Gastroesophageal sphincter (tissue), 4 donors: Measurements from ENCODE around the gene MAPK4. TPM values are rescaled to one million over a fixed set of nuclear protein-coding genes. Genes with fewer than 3 reads are reported as not detected.
"Not testable (repeated sequence)": the region's sequence is repeated elsewhere in the genome, so short reads cannot be mapped to it uniquely, and the experiment has no call there.

ENCODE experiments used
- ATAC-seq: fragments of 150-250 bp; one replicate; pipeline ENCODE4 v1.9.1; 2016; ENCODE audit warnings: mild to moderate bottlenecking, moderate library complexity
- H3K27ac ChIP-seq, 4 donors: fragments of 200-600 bp; sonication (generic) in 3 of 4; 1 replicate in 3 of 4; 2 replicates in 1 of 4; pipeline ENCODE4 v1.5.1; 2016 to 2019
- H3K27me3 ChIP-seq: fragments of 200-600 bp; sonication (generic); one replicate; pipeline ENCODE4 v1.5.1; 2019
- H3K36me3 ChIP-seq, 2 donors: fragments of 200-600 bp; sonication (generic); one replicate each; pipeline ENCODE4 v1.5.1; 2019; ENCODE audit warnings: control low read depth in 1 of 2
- H3K4me1 ChIP-seq, 3 donors: fragments of 200-600 bp; sonication (generic); 1 replicate in 2 of 3; 2 replicates in 1 of 3; pipeline ENCODE4 v1.5.1; 2016 to 2019; ENCODE audit warnings: control low read depth in 2 of 3
- H3K4me3 ChIP-seq, 2 donors: fragments of 200-600 bp; sonication (generic); one replicate each; pipeline ENCODE4 v1.5.1; 2019; ENCODE audit warnings: mild to moderate bottlenecking in 1 of 2, moderate library complexity in 1 of 2
- H3K9me3 ChIP-seq, 3 donors: fragments of 200-600 bp; sonication (generic); one replicate each; pipeline ENCODE4 v1.5.1; 2017 to 2019; ENCODE audit warnings: control low read depth in 2 of 3
- EP300 ChIP-seq: sonication (generic); formaldehyde crosslinking; IDR thresholded peaks from one replicate; pipeline ENCODE4 v1.6.1; 2017; ENCODE audit warnings: antibody characterized with exemption, mild to moderate bottlenecking
- POLR2A ChIP-seq, 2 donors: fragments of 450-650 bp; IDR thresholded peaks; one replicate each; pipeline ENCODE4 v1.6.1; 2017; ENCODE audit warnings: antibody characterized with exemption in 2 of 2, mild to moderate bottlenecking in 2 of 2, moderate library complexity in 1 of 2
- POLR2AphosphoS5 ChIP-seq: sonication (generic); formaldehyde crosslinking; IDR thresholded peaks from one replicate; pipeline ENCODE4 v1.6.1; 2017; ENCODE audit warnings: antibody characterized with exemption
- WGBS, 2 donors: methylation state at CpG; one replicate each; pipeline ENCODE4 v1.1.5; 2018; ENCODE audit warnings: low coverage in 1 of 2; 5-methylcytosine and 5-hydroxymethylcytosine counted together
- total RNA-seq, 4 donors: library from RNA; depleted of rRNA; stranded (reverse); fragments of >200 nt; gene quantifications; one replicate each; pipeline ENCODE4 v1.1.0, GENCODE V29; 2016
- TF ChIP-seq, protein P1 (sequence below), 4 experiments: fragments of 200-600 bp in 2 of 4; fragments of 450-650 bp in 2 of 4; sonication (generic) in 1 of 4; IDR thresholded peaks; one replicate each; pipeline ENCODE4 v1.5.1; 2017 to 2019; ENCODE audit warnings: antibody characterized with exemption in 4 of 4, mild to moderate bottlenecking in 2 of 4, moderate library complexity in 2 of 4

The MAPK4 gene
- total RNA-seq, 4 donors from 2014 or later: 9.3 to 13.7 (median 10.6) TPM

DNA sequence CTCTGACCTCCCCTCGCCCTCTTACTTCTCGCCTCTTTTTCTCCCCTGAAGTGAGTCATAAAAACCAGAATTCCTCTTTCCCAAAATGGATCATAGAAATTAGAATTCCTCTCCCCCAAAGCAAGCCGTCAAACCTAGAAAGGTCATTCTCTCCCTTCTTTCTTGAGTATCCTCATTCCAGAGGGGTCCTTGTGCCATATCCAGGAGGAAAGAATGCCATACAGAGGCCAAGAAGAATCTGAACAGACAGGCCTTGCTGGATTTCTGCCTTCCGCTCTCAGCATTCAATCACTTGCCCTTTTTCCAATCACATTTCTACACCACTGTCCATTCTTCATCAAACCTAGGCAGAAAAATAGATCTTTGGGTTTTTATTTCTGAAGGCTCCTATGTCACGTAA lies 31.1 kb upstream of the MAPK4 start:
- 89 to 93% methylated on average over 4 to 5 of the region's 5 CpGs for WGBS, 2 donors

DNA sequence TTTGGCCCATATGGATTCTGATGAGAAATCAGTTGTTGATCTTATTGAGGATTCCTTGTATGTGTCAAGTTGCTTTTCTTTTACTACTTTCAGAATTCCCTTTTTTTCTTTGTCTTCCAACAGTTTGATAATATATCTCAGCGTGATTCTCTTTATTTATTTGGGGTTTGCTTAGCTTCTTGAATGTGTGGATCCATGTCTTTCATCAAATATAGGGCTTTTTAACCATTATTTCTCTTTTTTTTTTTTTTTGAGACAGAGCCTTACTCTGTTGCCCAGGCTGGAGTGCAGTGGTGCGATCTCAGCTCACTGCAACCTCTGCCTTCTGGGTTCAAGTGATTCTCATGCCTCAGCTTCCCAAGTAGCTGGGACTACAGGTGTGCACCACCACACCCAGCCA lies 26.1 kb upstream of the MAPK4 start:
- 88 to 100% methylated on average over 1 to 2 of the region's 2 CpGs for WGBS, 2 donors
- not testable (repeated sequence) for H3K27ac ChIP-seq, ATAC-seq, H3K4me3 ChIP-seq, H3K36me3 ChIP-seq, H3K27me3 ChIP-seq, H3K4me1 ChIP-seq
- H3K9me3 ChIP-seq: peaks cover 0 to 30% (median 0%) of the 10 kb centered on the region in 3 donors

More for the DNA sequence above, 31.1 kb upstream of the MAPK4 start:
- Histone ChIP-seq H3K9me3 (peaks cover 0 to 19% (median 0%) of the 10 kb centered on the region in 3 donors), H3K4me3 (no peak overlapping the region), H3K27me3 (no peaks in the 10 kb centered on the region), H3K36me3 (no peaks in the 10 kb centered on the region), H3K4me1 (no peaks in the 10 kb centered on the region), H3K27ac (no peak overlapping the region)
- ATAC-seq: no peak
- TF ChIP-seq, protein P1, sequence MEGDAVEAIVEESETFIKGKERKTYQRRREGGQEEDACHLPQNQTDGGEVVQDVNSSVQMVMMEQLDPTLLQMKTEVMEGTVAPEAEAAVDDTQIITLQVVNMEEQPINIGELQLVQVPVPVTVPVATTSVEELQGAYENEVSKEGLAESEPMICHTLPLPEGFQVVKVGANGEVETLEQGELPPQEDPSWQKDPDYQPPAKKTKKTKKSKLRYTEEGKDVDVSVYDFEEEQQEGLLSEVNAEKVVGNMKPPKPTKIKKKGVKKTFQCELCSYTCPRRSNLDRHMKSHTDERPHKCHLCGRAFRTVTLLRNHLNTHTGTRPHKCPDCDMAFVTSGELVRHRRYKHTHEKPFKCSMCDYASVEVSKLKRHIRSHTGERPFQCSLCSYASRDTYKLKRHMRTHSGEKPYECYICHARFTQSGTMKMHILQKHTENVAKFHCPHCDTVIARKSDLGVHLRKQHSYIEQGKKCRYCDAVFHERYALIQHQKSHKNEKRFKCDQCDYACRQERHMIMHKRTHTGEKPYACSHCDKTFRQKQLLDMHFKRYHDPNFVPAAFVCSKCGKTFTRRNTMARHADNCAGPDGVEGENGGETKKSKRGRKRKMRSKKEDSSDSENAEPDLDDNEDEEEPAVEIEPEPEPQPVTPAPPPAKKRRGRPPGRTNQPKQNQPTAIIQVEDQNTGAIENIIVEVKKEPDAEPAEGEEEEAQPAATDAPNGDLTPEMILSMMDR (IDR thresholded peaks at IDR 0.05): no peak
- TF ChIP-seq POLR2A (IDR thresholded peaks at IDR 0.05): no peak
- TF ChIP-seq EP300: no peak
- no peak for TF ChIP-seq POLR2AphosphoS5

DNA sequence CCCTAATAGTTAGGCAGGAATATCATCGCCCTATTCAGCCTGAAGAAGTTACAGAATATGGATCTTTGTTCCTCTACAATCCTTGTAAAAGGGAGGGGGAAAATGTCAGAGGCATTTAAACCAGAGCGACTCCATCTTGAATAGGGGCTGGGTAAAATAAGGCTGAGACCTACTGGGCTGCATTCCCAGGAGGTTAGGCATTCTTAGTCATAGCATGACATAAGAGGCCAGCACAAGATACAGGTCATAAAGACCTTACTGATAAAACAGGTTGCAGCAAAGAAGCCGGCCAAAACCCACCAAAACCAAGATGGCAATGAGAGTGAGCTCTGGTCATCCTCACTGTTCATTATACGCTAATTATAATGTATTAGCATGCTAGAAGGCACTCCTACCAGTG lies 15.4 kb upstream of the MAPK4 start:
- not testable (repeated sequence) for H3K27ac ChIP-seq, H3K27me3 ChIP-seq, H3K9me3 ChIP-seq, ATAC-seq, H3K4me1 ChIP-seq, H3K36me3 ChIP-seq, H3K4me3 ChIP-seq
- WGBS, 2 donors: 93 to 100% methylated on average over 2 to 3 of the region's 4 CpGs

DNA sequence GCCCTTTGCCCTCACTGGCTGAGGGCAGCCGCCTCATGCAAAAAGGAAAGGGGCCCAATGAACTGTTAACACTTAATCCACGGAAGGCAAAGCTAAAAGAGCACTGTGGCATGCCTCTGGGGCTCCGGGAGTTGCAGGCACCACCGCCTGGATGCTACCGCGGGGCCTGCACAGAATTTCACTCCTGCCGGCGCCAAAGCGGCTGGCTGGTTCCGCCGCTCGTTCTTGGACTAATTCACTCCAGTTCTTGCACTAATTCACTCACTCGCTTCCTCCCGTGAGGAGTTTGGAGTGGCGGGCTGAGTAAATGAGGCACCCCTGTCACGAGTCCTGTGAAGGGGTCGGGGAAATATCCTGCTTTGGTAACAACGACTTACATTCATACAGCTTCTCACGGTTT lies 14.0 kb upstream of the MAPK4 start:
- no peak for ATAC-seq
- WGBS, 2 donors: 88 to 100% methylated on average over 1 to 18 of the region's 19 CpGs
- Histone ChIP-seq H3K27ac (no peak overlapping the region), H3K9me3 (no peaks in the 10 kb centered on the region), H3K36me3 (no peaks in the 10 kb centered on the region), H3K27me3 (no peaks in the 10 kb centered on the region), H3K4me3 (no peak overlapping the region), H3K4me1 (no peaks in the 10 kb centered on the region)
- TF ChIP-seq POLR2AphosphoS5 (no peak), POLR2A (IDR thresholded peaks at IDR 0.05) (no peak), EP300 (no peak)
- TF ChIP-seq, protein P1 (IDR thresholded peaks at IDR 0.05): no peak

DNA sequence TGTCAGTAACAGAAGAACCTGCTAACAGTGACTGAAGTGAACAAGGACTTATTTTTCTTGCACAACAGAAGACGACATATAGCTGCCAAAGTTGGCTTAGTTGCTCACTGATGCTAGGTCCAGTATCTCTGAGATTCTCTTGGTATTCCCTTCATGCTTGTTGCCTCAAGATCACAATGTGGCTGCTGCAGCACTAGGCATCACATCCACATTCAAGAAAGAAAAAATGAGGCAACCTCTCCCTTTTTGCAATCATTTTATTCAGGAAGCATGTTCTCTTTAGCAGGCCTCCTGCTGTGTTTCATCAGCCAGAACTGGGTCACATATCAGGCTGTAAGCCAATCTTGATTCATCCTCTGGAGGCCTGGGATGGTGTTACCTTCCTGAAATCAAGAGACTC lies 11.7 kb upstream of the MAPK4 start:
- no peak overlapping the region for H3K27ac ChIP-seq
- H3K4me1 ChIP-seq: no peaks in the 10 kb centered on the region
- no peaks in the 10 kb centered on the region for H3K36me3 ChIP-seq
- no peak for ATAC-seq
- no peak overlapping the region for H3K4me3 ChIP-seq
- H3K9me3 ChIP-seq: no peaks in the 10 kb centered on the region
- TF ChIP-seq POLR2A (IDR thresholded peaks at IDR 0.05): no peak
- no peak for TF ChIP-seq POLR2AphosphoS5
- TF ChIP-seq EP300: no peak
- TF ChIP-seq, protein P1 (IDR thresholded peaks at IDR 0.05): no peak
- H3K27me3 ChIP-seq: no peaks in the 10 kb centered on the region
- 88% methylated on average over 1 of the region's 1 CpG for WGBS, 2 donors

DNA sequence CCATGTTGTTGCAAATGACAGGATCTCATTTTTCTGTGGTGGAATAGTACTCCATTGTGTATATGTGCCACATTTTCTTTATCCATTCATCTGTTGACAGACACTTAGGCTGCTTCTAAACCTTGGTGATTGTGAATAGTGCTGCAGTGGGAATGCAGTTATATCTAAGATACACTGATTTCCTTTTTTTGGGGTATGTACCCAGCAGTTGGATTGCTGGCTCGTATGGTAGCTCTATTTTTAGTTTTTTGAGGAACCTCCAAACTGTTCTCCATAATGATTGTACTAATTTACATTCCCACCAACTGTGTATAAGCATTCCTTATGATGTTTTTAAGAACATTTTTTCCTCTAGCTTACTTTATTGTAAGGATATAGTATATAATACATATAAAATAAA lies 8.2 kb upstream of the MAPK4 start:
- not testable (repeated sequence) for H3K4me1 ChIP-seq, ATAC-seq, H3K36me3 ChIP-seq, H3K4me3 ChIP-seq, H3K27me3 ChIP-seq, H3K27ac ChIP-seq
- 24 to 25% methylated on average over 1 of the region's 1 CpG for WGBS, 2 donors
- peaks cover 0 to 22% (median 0%) of the 10 kb centered on the region in 3 donors for H3K9me3 ChIP-seq

DNA sequence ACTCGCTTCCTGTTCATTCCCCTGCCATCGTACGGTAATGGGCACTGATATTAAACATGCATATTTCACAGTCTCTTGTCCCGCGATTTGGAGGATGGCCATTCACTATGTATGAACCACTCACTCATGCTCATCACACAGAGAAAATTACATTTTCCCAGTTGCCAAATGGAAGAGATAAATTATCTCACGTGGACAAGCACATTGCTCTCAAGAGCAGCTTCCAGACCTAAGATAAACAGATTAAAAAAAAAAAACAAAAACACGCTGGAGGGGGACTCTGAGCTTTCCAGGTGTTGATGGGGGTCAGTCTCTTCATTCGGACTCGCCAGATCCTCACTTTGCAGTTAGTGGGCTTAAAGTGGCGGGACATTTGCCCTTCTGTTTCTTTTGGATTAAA lies 1.7 kb upstream of the MAPK4 start:
- TF ChIP-seq POLR2AphosphoS5 (no peak), POLR2A (IDR thresholded peaks at IDR 0.05) (no peak), EP300 (no peak)
- TF ChIP-seq, protein P1 (IDR thresholded peaks at IDR 0.05): no peak
- Histone ChIP-seq H3K9me3 (peaks cover 0 to 22% (median 0%) of the 10 kb centered on the region in 3 donors), H3K36me3 (no peaks in the 10 kb centered on the region), H3K4me3 (no peak overlapping the region), H3K4me1 (peaks cover 0 to 24% (median 14%) of the 10 kb centered on the region in 3 donors), H3K27me3 (peaks cover 12% of the 10 kb centered on the region), H3K27ac (no peak overlapping the region)
- 36 to 43% methylated on average over 7 to 9 of the region's 10 CpGs for WGBS, 2 donors
- no peak for ATAC-seq
